Prostate gland (tissue), 2 donors: Measurements from ENCODE around the gene CCS. TPM values are rescaled to one million over a fixed set of nuclear protein-coding genes. Genes with fewer than 3 reads are reported as not detected.
A peak's percentile ranks its signal among the peaks of the same experiment; 100 is the strongest.

Experiments
- DNase-seq: peaks from one replicate; pipeline ENCODE4 v3.0.0-alpha.2; 2019; ENCODE audit warnings: low spot score
- H3K27ac ChIP-seq, 2 donors: fragments of 200-600 bp; sonication (generic); 2 replicates each; pipeline ENCODE4 v1.5.1; 2017 to 2019
- H3K27me3 ChIP-seq: fragments of 200-600 bp; sonication (generic); replicated peaks from 2 replicates; pipeline ENCODE4 v1.5.1; 2019; ENCODE audit not compliant: insufficient read depth
- H3K36me3 ChIP-seq, 2 donors: fragments of 200-600 bp; sonication (generic); 1 replicate in 1 of 2; 2 replicates in 1 of 2; pipeline versions ENCODE4 v1.5.1 to v1.8.1; 2017 to 2019
- H3K4me1 ChIP-seq: fragments of 200-600 bp; sonication (generic); replicated peaks from 2 replicates; pipeline ENCODE4 v1.5.1; 2019
- H3K4me3 ChIP-seq, 2 donors: fragments of 200-600 bp; sonication (generic); 2 replicates each; pipeline ENCODE4 v1.5.1; 2017 to 2019
- H3K9me3 ChIP-seq: fragments of 200-600 bp; sonication (generic); 2 replicates; pipeline ENCODE4 v1.5.1; 2017
- CTCF ChIP-seq, 4 experiments: fragments of 200-600 bp in 2 of 4; fragments of 450-650 bp in 2 of 4; sonication (generic) in 2 of 4; IDR thresholded peaks; 1 replicate in 3 of 4; 2 replicates in 1 of 4; pipeline ENCODE4 v1.5.1; 2016 to 2019; ENCODE audit warnings: antibody characterized with exemption in 4 of 4, mild to moderate bottlenecking in 2 of 4, moderate library complexity in 2 of 4
- POLR2A ChIP-seq: fragments of 450-650 bp; IDR thresholded peaks from one replicate; pipeline ENCODE4 v1.6.1; 2016; ENCODE audit warnings: antibody characterized with exemption, mild to moderate bottlenecking
- POLR2AphosphoS5 ChIP-seq: sonication (generic); formaldehyde crosslinking; IDR thresholded peaks from one replicate; pipeline ENCODE4 v1.6.1; 2017; ENCODE audit warnings: antibody characterized with exemption
- WGBS: methylation state at CpG from one replicate; pipeline ENCODE4 v1.1.5; 2018; 5-methylcytosine and 5-hydroxymethylcytosine counted together
- intact Hi-C: fragments of 100-400 bp; cut with DNase I; formaldehyde crosslinking; loops from one replicate; pipeline ENCODE4 v1.14.2; 2022
- total RNA-seq, 2 donors: library from RNA; depleted of rRNA; stranded (reverse); fragments of >200 nt; gene quantifications; one replicate each; pipeline ENCODE4 v1.1.0, GENCODE V29; 2016

Gene CCS
- total RNA-seq, 2 donors from 2014 or later: 31.0 to 63.8 TPM

DNA sequence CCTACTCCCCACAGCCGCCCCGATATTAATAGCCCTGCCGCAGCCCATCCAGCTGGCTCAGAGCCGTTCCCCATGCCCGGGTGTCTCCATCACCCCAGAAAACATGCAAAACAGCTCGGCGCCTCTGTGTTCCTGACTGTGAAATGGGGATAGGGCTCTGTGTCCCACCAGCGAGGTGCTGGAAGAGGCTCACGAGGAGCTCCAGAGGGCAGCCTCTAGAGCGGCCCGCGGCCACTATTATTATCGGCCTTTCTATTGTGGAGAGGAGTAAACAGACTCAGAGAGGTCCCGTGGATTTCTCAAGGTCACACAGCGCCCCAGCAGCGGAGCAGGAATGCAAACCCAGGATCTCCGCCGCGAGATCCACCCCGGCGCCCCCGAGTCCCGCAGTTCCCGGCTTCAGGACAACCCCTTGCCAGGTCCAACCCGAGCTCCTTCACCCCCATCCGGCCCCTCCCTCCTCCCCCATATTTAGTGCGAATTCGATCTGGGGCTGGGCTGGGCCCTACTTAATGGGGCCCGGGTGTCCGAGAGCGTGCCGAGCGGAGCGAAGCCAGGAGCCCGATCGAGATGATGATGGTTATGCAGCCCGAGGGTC, 46.5 kb upstream of the CCS start, which contains the start of gene ACTN3:
Gene ACTN3, plus strand, starts transcription at position 536 of the 598 bp plus-strand sequence. Its CDS starts 35 bp downstream, at position 571.
- Histone ChIP-seq H3K27ac (peak within 1 kb of the TSS in 1 of 2 donors; percentile 55), H3K4me1 (peaks cover 4% of the 10 kb centered on the region), H3K36me3 (no peaks in the 10 kb centered on the region), H3K9me3 (no peaks in the 10 kb centered on the region), H3K4me3 (peak within 1 kb of the TSS; percentile 71 to 81), H3K27me3 (no peaks in the 10 kb centered on the region)
- intact Hi-C loops: no loop called here
- 7% methylated on average over 36 of the region's 37 CpGs for WGBS
- peak; percentile 19 for DNase-seq
- no peak for TF ChIP-seq POLR2A

- TF ChIP-seq POLR2AphosphoS5 (no peak), CTCF (IDR thresholded peaks at IDR 0.05) (no peak), POLR2A (no peak)
Observed at GRCh38 chr11:66546966-66547661, 45.9 kb upstream of the CCS start.

DNA sequence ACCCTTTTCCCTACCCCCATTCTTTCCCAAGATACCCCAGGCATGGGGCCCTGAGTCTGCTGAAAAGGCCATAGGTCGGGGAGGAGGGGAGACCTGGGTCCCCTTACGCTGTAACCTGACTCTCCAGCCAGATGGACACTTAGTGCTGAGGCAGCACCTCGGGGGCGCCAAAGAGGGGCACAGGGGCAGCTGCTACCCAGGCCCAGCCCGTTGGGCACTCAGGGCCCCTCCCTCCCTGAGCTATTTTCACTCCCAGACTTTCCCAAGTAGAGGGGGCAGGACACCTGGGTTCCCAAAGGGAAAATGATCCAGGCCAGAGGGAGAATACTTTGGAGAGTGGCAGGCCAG, 45.3 kb upstream of the CCS start:
- TF ChIP-seq POLR2AphosphoS5 (no peak), CTCF (IDR thresholded peaks at IDR 0.05) (no peak), POLR2A (no peak)
- DNase-seq: no peak
- H3K4me1 ChIP-seq: peaks cover 4% of the 10 kb centered on the region
- H3K4me3 ChIP-seq: no peak overlapping the region
- no peaks in the 10 kb centered on the region for H3K9me3 ChIP-seq
- intact Hi-C loops: no loop called here
- H3K27ac ChIP-seq: no peak overlapping the region
- no peaks in the 10 kb centered on the region for H3K36me3 ChIP-seq
- 56% methylated on average over 5 of the region's 5 CpGs for WGBS
- no peaks in the 10 kb centered on the region for H3K27me3 ChIP-seq

More at GRCh38 chr11:66546966-66547661, 45.9 kb upstream of the CCS start:
- WGBS: 37% methylated on average over 18 of the region's 18 CpGs
- Histone ChIP-seq H3K4me1 (peaks cover 4% of the 10 kb centered on the region), H3K4me3 (no peak overlapping the region), H3K36me3 (no peaks in the 10 kb centered on the region), H3K9me3 (no peaks in the 10 kb centered on the region), H3K27me3 (no peaks in the 10 kb centered on the region), H3K27ac (no peak overlapping the region)
- intact Hi-C loops: no loop called here
- no peak for DNase-seq

DNA sequence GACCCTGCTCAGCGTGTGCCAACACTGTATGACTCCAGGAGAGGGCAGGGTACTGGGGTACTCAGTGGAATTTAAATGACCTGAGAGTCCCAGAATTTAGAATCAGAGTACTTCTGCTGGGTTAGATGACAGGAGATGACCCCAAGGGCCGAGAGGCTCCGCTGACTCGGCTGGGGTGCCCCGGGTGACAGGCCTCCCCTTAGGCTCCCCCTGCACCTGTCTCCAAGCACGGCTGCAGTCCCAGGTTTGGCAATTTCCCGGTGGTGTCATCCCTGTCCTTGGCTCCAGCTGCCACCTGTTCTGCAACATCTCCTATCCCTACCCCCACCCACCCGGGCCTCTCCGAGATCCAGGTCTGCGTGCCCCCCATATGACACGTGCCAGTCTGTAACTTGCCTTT, 44.9 kb upstream of the CCS start:
- no peak for DNase-seq
- Histone ChIP-seq H3K4me3 (no peak overlapping the region), H3K27me3 (no peaks in the 10 kb centered on the region), H3K4me1 (peaks cover 4% of the 10 kb centered on the region), H3K36me3 (no peaks in the 10 kb centered on the region), H3K9me3 (no peaks in the 10 kb centered on the region), H3K27ac (no peak overlapping the region)
- TF ChIP-seq POLR2A: no peak
- no peak for TF ChIP-seq CTCF (IDR thresholded peaks at IDR 0.05)
- TF ChIP-seq POLR2AphosphoS5: no peak
- 39% methylated on average over 11 of the region's 11 CpGs for WGBS
- intact Hi-C loops: no loop called here

GRCh38 chr11:66548774-66549630, 44.0 kb upstream of the CCS start:
- no peak for DNase-seq
- peaks cover under 1% of the 10 kb centered on the region for H3K4me1 ChIP-seq
- WGBS: 47% methylated on average over 16 of the region's 16 CpGs
- intact Hi-C loops: no loop called here
- H3K27ac ChIP-seq: no peak overlapping the region
- H3K4me3 ChIP-seq: no peak overlapping the region
- no peaks in the 10 kb centered on the region for H3K27me3 ChIP-seq
- H3K36me3 ChIP-seq: no peaks in the 10 kb centered on the region
- no peak for TF ChIP-seq POLR2AphosphoS5
- TF ChIP-seq POLR2A: no peak
- no peak for TF ChIP-seq CTCF (IDR thresholded peaks at IDR 0.05)
- H3K9me3 ChIP-seq: no peaks in the 10 kb centered on the region
